Measurements from ENCODE around the gene MYL4. TPM values are rescaled to one million over a fixed set of nuclear protein-coding genes. Genes with fewer than 3 reads are reported as not detected.

The MYL4 gene
- total RNA-seq, 1 experiment from 2014 or later, result 0.66 TPM

- no peaks in the 10 kb centered on the region for H4K20me1 ChIP-seq (ENCODE audit: control insufficient read depth, insufficient read depth, insufficient read length)
Observed at GRCh38 chr17:47192554-47192953, 16.6 kb upstream of the MYL4 start.

More at GRCh38 chr17:47192554-47192953, 16.6 kb upstream of the MYL4 start:
- H3K79me2 ChIP-seq (ENCODE audit: insufficient read depth, low read length), result peaks cover 4% of the 10 kb centered on the region; the same call in 1 of the 2 replicates
- no peak overlapping the region for H2AK5ac ChIP-seq (ENCODE audit: insufficient read length, low read length)
- H2BK15ac ChIP-seq (ENCODE audit: low read depth, low read length), result no peak overlapping the region
- peaks cover 5 to 11% of the 10 kb centered on the region in 2 experiments for H3K4me1 Mint-ChIP-seq
- no peak overlapping the region for H3K4me3 Mint-ChIP-seq
- H3K9me3 Mint-ChIP-seq, result no peaks in the 10 kb centered on the region; a peak in 1 of 5 replicates
- peaks cover 7% of the 10 kb centered on the region for H3K23me2 ChIP-seq (ENCODE audit: insufficient read length, low read depth, low read length, poor library complexity, severe bottlenecking)
- H4K91ac ChIP-seq (ENCODE audit: insufficient read length, low read depth, low read length), result no peak overlapping the region
- H4K5ac ChIP-seq (ENCODE audit: insufficient read length, low read depth, low read length), result no peak overlapping the region
- H3K9me3 ChIP-seq (ENCODE audit: control insufficient read depth, low read depth, low read length), result no peaks in the 10 kb centered on the region
- H3K9ac ChIP-seq (ENCODE audit: extremely low read depth, insufficient read length, low read length), result no peak overlapping the region
- no peak overlapping the region for H3K4ac ChIP-seq (ENCODE audit: low read depth, low read length)
- no peak overlapping the region for H2AFZ ChIP-seq (ENCODE audit: low read length)
- H2BK20ac ChIP-seq (ENCODE audit: low read depth, low read length, poor library complexity, severe bottlenecking), result no peak overlapping the region
- no peaks in the 10 kb centered on the region for H3K36me3 Mint-ChIP-seq (ENCODE audit: insufficient read depth in 1 of 3, low read depth in 3 of 3)
- no peak overlapping the region for H3K4me2 ChIP-seq (ENCODE audit: insufficient read depth, insufficient read length, low read length)
- no peak overlapping the region for H3K18ac ChIP-seq (ENCODE audit: insufficient read length, low read depth, low read length)
- no peak overlapping the region for H3K27ac ChIP-seq (ENCODE audit: insufficient read length, low read depth, low read length)
- no peaks in the 10 kb centered on the region for H3K4me1 ChIP-seq (ENCODE audit: insufficient read depth, low read length)
- no peak for DNase-seq
- H2BK120ac ChIP-seq (ENCODE audit: low read depth, low read length, poor library complexity, severe bottlenecking), result no peak overlapping the region
- H3K79me1 ChIP-seq (ENCODE audit: insufficient read depth, low read depth, low read length, poor library complexity, severe bottlenecking), result no peaks in the 10 kb centered on the region
- H3K27me3 Mint-ChIP-seq (ENCODE audit: low read depth), result peaks cover 2% of the 10 kb centered on the region
- H2BK12ac ChIP-seq (ENCODE audit: insufficient read length, low read depth, low read length), result no peak overlapping the region
- no peak overlapping the region for H3K27ac Mint-ChIP-seq
- no CpG with 5 or more reads among the region's 6 CpGs for WGBS (ENCODE audit: extremely low coverage, insufficient read length, low lambda C conversion rate)
- no peak overlapping the region for H2BK5ac ChIP-seq (ENCODE audit: insufficient read length, low read length)
- H3K56ac ChIP-seq (ENCODE audit: insufficient read length, low read depth, low read length), result no peak overlapping the region
- H3K23ac ChIP-seq (ENCODE audit: insufficient read length, low read depth, low read length), result no peak overlapping the region
- H3K14ac ChIP-seq (ENCODE audit: insufficient read depth, low read length), result no peak overlapping the region
- no peak overlapping the region for H3T11ph ChIP-seq (ENCODE audit: low read length)
- no peak overlapping the region for H4K8ac ChIP-seq (replicated peaks; ENCODE audit: insufficient read length, low read depth, low read length)
- no peaks in the 10 kb centered on the region; the same call in 1 of the 2 replicates for H3K27me3 ChIP-seq (ENCODE audit: insufficient read depth, low read length)
- TF ChIP-seq CTCF (conservative IDR thresholded peaks at IDR 0.05), result no peak
